ENCODE measurements around the gene S100A13.
"Not testable (repeated sequence)": the region's sequence is repeated elsewhere in the genome, so short reads cannot be mapped to it uniquely, and the experiment has no call there.

S100A13 gene

DNA sequence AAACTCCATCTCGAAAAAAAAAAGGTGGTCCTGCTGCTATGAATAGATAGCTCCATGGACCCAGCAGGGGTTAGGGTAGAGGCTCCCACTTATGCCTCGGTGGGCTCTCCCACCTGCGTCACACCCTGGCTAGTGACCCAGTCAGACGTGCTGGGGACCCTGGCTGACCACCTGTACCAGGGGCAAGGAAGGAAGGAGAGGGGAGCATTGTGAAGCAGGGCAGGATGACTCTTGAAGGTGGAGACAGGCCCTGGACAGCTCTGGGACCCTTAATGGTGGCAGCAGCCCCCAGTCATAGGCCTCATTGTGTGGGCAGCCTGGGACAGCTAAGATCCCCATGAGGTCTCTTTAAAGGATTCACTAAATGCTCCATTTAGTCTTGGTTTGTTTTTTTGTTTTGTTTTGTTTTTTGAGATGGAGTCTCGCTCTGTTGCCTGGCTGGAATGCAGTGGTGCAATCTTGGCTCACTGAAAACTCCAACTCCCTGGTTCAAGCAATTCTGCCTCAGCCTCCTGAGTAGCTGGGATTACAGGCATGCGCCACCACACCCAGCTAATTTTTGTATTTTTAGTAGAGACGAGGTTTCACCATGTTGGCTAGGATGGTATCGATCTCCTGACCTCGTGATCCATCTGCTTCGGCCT, 20.8 kb upstream of the S100A13 start:
- no peak for DNase-seq

DNA sequence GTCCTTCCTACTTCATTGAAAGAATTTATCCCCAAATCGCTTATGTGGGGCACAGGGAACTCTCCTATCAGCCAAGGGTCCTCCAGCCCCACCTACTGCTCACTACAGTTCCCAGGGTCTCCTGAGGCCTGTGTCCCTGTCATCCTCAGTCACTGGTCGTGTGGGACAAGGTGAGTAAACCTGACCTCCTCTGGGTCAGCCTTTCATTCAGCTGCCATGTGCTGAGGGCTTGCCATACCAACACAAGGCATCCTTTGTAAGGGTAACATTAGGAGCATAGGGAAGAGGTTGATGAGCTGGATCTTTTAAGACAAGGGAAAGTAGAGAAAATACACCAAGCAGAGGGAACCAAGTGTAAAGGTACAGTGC, 20.0 kb upstream of the S100A13 start:
- DNase-seq = peak in 1 of 3 experiments; percentile 19

DNA sequence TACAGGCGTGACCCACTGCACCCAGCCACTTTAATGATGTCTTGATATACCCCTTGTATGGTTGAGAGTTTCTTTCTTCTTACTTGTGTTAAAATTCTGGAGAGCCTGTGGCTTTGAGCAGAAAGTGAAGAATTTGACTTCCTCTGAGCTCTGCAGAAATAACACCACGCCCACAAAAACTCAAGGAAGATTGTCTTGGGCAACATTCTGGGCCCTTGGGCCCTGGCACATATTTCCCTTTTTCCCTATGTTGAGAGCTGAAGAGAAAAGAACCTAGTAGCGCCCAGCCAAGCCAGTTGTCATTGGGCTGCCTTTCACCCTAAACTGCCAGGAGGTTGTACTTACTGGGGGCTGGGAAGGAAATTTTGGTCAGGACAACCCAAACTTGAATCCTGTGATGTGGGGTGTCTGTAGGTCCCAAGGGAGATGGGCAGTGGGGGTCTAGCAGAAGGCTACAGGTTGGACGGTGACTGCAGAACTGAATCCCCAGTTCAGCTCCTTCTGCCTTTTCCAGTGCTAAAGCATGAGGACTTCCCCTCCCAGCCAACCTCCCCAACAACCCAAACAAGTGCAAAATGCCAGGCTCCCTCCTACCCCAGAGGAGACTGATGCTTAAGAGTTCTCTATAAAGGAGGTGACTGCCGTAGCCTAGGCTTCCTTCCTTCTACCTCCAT, 19.5 kb upstream of the S100A13 start:
- no peak for DNase-seq

DNA sequence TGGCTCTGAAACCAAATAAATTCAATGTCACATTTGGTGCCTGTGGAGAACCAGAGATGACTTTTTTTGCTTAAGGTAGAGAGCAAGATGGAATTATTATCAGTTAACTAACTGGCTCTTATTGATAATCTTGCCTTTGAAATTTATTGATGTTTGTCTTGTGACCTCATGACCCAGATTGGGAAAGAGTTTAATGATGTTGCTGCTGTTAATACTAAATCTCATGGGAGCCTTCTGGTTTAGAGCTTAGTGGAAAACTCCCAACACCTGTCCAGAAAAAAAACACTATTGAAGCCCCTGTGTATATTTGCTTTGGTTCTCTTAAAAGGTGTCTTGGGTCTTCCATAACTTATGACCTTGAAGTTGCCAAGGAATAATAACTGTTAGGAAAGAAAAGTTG, 16.5 kb upstream of the S100A13 start:
- no peak for DNase-seq

DNA sequence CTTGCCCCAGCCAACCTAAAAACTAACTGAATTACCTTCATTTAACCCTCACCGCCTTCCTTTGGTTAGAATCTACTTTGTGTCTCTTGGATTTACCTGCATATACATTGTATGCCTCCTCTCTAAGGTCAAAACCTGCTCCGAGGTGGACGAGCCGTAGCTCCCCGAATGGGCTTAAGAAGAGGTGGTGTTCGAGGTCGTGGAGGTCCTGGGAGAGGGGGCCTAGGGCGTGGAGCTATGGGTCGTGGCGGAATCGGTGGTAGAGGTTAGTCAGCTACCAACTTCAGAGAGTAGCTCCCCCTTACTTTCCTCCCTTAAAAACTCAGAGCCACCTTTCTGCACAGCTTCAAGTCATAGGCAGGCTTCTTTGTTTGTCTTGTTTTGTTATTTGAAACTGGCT, 15.8 kb upstream of the S100A13 start:
- no peak for DNase-seq

DNA sequence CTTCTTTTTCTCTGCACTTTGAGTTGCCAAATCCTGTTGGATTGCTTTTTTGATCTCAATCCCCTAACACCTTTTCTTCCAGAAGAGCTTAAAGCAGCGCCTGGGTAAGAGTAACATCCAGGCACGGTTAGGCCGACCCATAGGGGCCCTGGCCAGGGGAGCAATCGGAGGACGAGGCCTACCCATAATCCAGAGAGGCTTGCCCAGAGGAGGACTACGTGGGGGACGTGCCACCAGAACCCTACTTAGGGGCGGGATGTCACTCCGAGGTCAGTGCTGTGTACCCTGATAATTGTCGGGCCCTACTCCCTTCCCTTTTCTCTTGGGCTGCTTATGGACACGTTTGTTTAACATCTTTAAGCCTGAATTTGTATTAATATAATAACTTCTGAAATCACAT, 14.9 kb upstream of the S100A13 start:
- DNase-seq = no peak

DNA sequence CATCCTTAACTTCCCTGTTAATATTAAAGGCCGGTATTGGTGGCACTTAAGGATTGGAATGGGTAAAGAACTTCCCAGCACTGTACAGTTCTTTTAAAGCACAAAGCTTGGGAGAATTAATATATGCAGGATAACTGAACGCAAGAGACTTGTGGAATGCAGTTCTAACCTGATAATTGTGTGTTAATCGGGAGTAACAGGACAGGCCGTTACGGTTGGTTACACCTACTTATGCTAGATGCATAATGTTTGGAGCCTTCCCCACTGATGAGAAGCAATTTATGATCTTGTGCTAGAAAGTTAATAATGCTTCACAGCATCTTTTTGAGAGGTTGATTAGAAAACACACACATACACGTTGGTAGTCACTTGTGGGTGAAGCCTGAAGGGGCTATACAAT, 13.6 kb upstream of the S100A13 start:
- DNase-seq = no peak

DNA sequence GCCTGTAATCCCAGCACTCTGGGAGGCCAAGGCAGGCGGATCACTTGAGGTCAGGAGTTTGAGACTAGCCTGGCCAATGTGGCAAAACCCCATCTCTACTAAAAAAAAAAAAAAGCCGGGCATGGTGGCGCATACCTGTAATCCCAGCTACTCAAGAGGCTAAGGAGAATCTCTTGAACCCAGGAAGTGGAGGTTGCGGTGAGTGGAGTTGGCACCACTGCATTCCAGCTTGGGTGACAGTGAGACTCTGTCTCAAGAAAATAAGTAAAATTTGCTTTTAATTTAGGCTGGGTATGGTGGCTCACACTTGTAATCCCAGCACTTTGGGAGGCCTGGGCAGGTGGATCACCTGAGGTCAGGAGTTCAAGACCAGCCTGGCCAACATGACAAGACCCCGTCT, 12.9 kb upstream of the S100A13 start:
- not testable (repeated sequence) for DNase-seq

DNA sequence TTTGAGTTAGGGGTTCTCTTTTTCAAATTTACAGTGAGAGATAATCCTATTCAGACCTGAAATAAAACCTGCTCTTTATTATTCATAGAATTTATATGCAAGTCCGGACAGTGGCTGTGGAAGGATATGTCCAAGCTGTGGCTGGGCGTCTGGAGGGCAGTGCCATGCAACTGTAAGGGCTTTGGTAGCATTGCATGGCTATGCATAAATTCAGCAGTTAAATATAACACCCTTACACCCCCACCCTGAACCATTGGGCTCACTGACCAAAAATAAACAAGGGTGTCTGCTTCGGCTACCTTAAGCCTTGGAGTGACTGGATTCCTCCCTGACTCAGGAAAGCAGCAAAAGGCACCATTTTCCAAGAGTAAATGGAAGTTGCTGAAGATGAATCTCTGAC, 12.0 kb upstream of the S100A13 start:
- no peak for DNase-seq

DNA sequence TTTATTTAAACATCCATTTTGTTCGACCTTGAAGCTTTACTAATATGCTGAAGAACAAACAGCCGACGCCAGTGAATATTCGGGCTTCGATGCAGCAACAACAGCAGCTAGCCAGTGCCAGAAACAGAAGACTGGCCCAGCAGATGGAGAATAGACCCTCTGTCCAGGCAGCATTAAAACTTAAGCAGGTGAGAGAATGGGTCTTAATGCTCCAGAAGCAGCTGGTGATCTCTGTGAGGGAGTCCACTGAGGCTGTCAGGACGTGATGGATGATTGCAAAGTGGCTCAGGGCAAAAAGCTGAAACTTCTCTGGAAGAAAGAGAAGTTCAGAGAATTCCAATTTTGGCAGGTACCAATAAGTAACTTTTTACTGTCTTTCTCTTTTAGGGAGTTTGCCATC, 11.0 kb upstream of the S100A13 start:
- DNase-seq = no peak

DNA sequence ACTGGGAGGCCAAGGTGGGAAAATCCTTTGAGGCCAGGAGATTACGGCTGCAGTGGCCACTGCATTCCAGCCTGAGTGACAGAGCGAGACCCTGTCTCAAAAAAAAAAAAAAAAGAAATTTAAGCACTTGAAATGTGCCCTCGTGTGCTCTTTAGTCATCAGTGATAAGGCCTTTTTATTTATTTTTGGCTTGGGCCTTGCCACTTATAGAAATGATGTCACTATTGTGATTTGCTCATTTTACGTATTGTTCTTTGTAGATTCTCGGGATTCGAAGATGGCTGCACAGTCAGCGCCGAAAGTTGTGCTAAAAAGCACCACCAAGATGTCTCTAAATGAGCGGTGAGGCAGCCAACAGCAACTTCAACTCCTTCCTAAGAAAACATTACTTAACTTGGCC, 9.0 kb upstream of the S100A13 start:
- DNase-seq = no peak

DNA sequence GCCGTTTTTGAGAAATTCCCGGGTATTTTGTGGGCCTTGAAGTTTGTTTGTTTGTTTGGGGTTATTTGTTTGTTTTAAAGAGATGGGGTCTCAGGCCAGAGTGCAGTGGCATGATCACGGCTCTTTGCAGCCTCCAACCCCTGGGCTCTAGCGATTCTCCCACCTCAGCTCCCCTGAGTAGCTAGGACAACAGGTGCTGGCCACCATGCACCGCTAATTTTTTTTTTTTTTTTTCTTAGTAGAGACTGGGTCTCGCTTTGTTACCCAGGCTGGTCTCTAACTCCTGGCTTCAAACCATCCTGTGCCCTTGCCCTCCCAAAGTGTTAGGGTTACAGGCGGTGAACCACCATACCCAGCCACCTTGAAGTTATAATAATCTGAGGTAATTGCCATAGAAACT, 8.6 kb upstream of the S100A13 start:
- DNase-seq = no peak

DNA sequence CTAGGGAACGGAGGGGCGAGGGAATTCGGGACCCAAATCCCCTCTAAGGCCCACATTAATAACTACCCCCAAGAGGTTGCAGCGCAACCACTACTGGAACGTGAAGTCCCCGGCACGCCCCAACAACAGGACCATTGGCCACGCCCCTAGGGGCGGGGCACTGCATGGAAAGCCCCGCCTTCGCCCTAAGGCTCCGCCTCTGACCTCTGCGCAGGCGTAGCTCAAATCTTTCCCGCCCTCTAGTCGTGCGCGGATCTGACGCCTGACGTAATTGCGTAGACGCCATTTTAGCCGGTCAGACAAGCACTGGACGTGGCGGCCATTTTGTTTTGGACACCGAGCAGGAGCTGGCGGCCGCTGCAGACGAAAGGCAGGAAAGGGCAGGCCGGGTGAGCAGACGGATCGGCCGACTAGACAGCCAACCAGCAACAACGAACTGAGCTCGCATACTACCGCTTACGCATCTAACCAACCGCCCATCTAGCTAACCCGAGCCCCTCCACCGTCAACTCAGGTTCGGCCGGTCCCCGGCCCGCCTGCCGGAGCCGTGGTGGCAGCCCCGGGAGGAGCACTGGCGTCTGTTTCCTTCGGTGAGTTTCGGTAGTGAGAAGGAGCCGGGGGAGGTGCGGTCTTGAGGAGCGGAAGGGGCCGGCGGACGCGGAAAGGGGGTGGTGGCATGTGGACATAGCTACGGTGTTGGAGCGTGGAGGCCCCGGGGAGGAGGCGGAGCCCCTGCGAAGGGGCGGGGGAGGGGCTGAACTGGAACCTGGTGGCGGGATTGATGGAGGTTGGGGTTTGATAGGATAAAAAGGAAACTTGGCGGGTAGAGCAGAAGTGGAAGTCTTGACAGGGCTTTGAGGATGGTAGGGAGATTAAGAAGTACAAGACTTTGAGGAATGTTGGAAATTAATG, 6.7 kb upstream of the S100A13 start, which contains the start of gene CHTOP:
Gene CHTOP, plus strand, starts transcription at position 313 of the 912 bp plus-strand sequence. CDS start 2,523 bp downstream, outside the sequence.
- DNase-seq = peak; percentile 96 to 100 (median 99)

DNA sequence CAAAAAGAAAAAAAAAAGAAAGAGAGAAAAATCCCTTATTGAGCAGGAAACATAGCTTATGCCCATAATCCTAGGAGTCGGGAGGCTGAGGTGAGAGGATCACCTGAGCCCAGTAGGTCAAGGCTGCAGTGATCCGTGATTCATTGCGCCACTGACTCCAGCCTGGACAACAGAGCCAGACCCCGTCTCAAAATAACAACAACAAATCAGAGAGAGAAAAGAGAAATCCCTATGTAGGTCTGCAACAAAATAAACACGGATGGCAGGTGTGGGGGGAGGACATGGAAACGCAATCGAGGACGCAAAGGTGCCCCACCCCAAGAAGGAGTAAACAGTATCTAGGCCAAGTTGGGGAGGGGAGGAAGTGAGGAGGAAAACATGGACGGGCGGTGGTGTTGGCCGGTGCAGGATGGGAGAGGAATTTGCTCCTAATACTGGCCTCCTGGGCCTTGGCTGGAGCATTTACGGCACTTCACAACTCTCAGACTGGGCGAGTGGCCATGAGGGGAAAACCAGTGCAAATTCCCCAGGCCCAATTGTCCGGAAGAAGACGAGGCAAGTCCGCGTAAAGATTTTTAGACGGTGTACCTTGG, 6.0 kb upstream of the S100A13 start:
- DNase-seq = no peak

DNA sequence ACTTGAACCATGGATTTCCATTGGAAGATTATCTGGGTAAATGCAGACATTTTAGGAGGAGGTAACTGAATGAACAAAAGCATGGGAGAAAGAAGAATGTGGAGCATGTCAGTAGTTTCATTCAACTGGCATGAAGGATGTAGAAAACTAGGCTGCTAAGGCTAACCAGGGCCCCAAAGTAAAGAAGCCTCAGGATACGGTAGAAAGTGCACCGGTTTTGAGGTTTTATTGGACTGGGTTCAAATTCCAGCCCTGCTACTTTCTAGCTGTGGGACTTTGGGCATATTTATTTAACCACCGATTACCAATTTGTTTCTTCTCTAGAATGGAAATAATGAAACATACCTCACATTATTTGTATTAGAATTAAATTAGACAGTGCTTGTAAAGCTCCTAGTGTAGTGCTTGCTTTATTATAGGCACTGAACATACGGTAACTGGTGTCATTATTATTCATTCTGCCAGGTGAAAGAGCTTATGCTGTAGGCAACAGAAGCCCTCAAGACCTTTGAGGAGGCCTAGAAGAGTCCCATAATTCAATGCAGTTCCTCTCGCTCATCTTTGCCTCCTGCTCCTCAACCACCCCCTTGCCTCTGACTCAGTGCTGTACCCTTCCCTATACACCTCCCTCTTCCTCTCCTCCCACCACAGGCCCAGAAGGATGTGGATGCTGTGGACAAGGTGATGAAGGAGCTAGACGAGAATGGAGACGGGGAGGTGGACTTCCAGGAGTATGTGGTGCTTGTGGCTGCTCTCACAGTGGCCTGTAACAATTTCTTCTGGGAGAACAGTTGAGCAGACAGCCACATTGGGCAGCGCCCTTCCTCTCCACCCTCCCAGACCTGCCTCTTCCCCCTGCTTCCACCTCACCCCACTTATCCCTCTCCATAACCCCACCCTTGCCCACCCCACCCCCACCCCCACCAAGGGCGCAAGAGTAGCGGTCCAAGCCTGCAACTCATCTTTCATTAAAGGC, 4.0 kb upstream of the S100A13 start:
- no peak for DNase-seq

DNA sequence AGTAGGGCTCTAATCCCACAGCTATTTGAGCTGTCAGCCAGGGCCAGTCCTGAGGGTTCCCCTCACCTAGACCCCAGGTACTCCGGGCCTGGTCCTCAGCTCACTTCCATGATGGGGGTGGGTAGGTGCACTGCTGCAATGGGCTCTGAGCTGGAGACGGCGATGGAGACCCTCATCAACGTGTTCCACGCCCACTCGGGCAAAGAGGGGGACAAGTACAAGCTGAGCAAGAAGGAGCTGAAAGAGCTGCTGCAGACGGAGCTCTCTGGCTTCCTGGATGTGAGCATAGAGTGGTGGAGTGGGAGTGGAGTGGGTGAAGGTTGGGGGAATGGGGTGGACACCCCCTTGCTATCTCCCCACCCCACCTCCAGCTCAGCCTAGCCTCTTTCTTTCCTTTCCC, 3.1 kb upstream of the S100A13 start:
- no peak for DNase-seq

DNA sequence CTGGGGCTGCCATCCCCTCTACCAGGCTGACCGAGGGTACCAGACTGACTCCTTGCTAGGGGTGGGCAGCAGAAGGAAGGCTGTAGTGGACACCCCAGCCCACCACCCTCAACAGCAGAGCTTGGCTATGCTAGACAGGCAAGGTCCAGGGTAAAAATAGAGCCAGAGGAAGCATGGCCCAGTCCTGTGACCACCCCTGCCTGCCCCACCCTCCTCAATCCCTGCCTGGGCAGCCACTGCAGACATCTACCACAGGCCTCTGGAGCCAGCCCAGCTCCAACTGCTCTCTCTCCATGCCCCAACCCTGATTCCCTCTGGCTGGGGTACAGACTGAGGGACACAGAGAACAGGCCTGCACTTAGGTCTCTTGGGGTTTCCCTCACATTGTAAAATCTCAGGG, 2.7 kb upstream of the S100A13 start:
- DNase-seq = no peak

DNA sequence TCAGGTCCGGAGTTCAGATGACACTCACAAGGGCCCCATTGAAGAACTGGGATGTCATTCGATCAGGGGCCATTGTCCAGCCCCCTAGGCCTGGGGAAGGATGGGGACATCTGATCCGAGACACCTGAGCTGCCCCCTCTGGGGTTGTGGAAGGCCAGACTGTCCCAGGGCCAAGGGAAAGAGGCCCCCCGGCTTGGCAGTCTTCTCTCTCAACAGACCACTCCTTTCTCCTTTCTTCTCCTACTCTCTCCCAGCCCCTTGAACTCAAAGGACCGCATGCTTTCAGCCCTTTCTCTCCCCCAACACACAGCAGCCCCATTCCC, 2.0 kb upstream of the S100A13 start:
- DNase-seq = no peak

DNA sequence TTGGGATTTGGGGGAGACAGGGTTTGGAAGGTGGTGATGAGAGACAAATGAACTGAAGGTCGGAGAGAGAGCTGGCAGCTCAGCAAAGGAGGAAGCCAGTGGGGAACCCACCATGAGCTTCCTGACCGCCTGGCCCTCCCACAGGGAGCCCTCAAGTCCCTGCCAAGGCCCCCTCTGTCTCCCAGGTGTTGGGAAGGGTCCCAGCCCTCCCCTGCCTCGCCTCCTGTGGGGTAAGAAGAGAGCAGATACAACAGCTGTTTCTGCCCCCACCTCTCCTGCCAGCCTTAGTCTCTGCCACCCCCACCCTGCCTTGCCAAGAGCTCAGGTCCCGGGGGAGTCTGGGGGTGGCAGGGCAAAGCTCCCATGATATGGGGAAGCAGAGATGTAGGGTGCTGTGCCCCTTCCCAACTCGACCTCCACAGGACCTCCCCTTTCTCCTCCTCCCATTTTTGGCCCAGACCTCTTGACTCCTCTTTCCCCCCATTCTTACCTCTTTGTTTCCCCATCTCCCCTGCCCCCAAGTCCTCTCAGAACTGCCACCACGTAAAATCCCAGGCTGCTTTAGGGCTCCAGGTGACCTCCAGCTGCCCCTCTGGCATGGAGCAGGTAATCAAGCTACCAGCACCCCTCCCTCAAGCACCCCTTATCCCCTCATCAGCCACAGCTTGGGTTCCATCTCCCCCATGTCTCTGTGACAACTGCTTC, 1.5 kb upstream of the S100A13 start:
- DNase-seq = no peak

DNA sequence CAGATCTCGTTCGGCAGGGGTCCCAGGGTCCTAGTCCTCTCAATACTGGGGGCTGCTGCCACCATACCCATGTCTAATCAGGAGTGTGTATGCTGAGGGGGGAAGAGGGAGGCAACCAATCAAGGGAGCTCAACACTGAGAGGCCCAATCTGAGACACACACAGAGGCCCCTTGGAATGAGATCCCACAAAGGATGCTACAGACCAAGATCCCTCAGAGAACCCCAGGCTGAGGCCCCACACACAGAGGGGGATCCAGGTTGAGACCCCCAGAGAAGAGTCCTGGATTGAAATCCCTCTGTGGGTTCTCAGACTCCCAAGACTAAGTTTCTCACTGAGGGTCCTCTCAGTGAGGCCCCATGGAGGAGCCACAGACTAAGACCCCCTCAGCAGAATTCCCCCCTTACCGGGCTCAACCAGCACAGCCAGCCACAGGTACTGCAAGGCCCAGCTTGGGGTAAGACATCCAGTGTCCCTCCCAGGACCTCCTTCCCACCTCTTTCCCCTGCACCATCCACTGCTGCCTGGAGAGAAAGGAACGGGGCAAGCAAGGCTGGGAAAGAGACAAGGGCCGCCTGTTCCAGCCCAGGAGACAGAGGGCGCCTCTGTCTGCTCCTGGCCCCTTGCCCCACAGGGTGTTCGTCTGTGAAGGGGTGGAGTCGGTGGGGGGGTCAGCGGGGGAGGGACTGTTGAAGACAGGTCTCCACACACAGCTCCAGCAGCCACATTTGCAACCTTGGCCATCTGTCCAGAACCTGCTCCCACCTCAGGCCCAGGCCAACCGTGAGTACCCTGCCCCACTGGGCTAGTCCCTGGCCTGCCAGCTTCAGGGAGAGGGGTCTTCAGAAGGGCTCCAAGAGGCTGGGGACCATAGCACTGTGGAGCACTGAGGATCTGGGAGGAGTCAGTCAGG, 666 bp upstream of the S100A13 start, which contains the start of gene S100A1:
Gene S100A1, plus strand, starts transcription at position 720 of the 912 bp plus-strand sequence. CDS start 2,088 bp downstream, outside the sequence.
- DNase-seq = no peak

Data from NCI-H1417 (cell line).